IMR-90 (cell line): ENCODE measurements around the gene CAND2. TPM values are rescaled to one million over a fixed set of nuclear protein-coding genes. Genes with fewer than 3 reads are reported as not detected.
A peak's percentile ranks its signal among the peaks of the same experiment; 100 is the strongest.

Experiments used
- ATAC-seq: fragments of 200-7000 bp; cut with Tn5 transposase; 2 replicates; pipeline ENCODE4 v1.9.1; 2020; ENCODE audit warnings: low read depth, mild to moderate bottlenecking, moderate library complexity
- BruUV-seq: library from RNA; stranded (reverse); fragments of 400-500 nt; replicated peaks from 2 replicates; lab custom pipeline; 2021; lab: Mats Ljungman, UMichigan
- CTCF ChIA-PET: fragments of 300-600 bp; formaldehyde crosslinking; extraction: SDS; loops from one replicate; lab custom pipeline; 2021; ENCODE audit warnings: antibody characterized with exemption; lab: Yijun Ruan, JAX
- POLR2A ChIA-PET: fragments of 300-600 bp; sonication (Branson Sonifier 250); formaldehyde crosslinking; loops from one replicate; lab custom pipeline; 2022; ENCODE audit warnings: antibody characterized with exemption; ENCODE audit not compliant: unreplicated experiment; lab: Charles Lee
- DNase-seq: peaks from one replicate; pipeline ENCODE4 v3.0.0; 2013
- H2AFZ ChIP-seq: replicated peaks from 2 replicates; pipeline ENCODE3; 2013; ENCODE audit warnings: low read length, mild to moderate bottlenecking; ENCODE audit not compliant: poor library complexity
- H2AK5ac ChIP-seq: 2 replicates; pipeline ENCODE4 v1.6.1; 2013; ENCODE audit warnings: low read depth, low read length, inconsistent platforms
- H2AK9ac ChIP-seq: replicated peaks from 2 replicates; pipeline ENCODE3; 2013; ENCODE audit warnings: mild to moderate bottlenecking, low read depth, low read length, moderate library complexity; ENCODE audit not compliant: poor library complexity
- H2BK120ac ChIP-seq: 2 replicates; pipeline ENCODE4 v1.6.1; 2013; ENCODE audit warnings: low read depth, low read length, inconsistent platforms
- H2BK15ac ChIP-seq: 3 replicates; pipeline ENCODE4 v1.6.1; 2013; ENCODE audit warnings: low read depth, low read length, inconsistent platforms
- H2BK20ac ChIP-seq: 2 replicates; pipeline ENCODE4 v1.6.1; 2013; ENCODE audit warnings: low read depth, mild to moderate bottlenecking, inconsistent platforms, low read length, moderate library complexity
- H2BK5ac ChIP-seq: 2 replicates; pipeline ENCODE4 v1.6.1; 2013; ENCODE audit warnings: mild to moderate bottlenecking, low read depth, low read length, inconsistent platforms; ENCODE audit not compliant: poor library complexity, severe bottlenecking
- H3K14ac ChIP-seq: replicated peaks from 2 replicates; pipeline ENCODE4 v1.6.1; 2013; ENCODE audit warnings: low read depth, low read length, inconsistent platforms
- H3K18ac ChIP-seq: 2 replicates; pipeline ENCODE4 v1.6.1; 2013; ENCODE audit warnings: low read depth, low read length, control low read depth
- H3K23ac ChIP-seq: 2 replicates; pipeline ENCODE4 v1.6.1; 2013; ENCODE audit warnings: low read depth, low read length, inconsistent platforms
- H3K27ac ChIP-seq: 2 replicates; pipeline ENCODE4 v1.5.1; 2013; ENCODE audit warnings: mild to moderate bottlenecking, control low read depth, low read length; ENCODE audit not compliant: insufficient read depth
- H3K27me3 ChIP-seq: 2 replicates; pipeline ENCODE4 v1.6.1; 2013; ENCODE audit warnings: low read length; ENCODE audit not compliant: control insufficient read depth, insufficient read depth
- H3K36me3 ChIP-seq: 2 replicates; pipeline ENCODE4 v1.6.1; 2013; ENCODE audit warnings: low read length, mixed read lengths; ENCODE audit not compliant: control insufficient read depth, insufficient read depth
- H3K4ac ChIP-seq: 2 replicates; pipeline ENCODE4 v1.6.1; 2013; ENCODE audit warnings: low read depth, low read length, inconsistent platforms
- H3K4me1 ChIP-seq: 2 replicates; pipeline ENCODE4 v1.6.1; 2013; ENCODE audit warnings: low read length, mixed read lengths; ENCODE audit not compliant: control insufficient read depth, insufficient read depth
- H3K4me2 ChIP-seq: 2 replicates; pipeline ENCODE4 v1.6.1; 2013; ENCODE audit warnings: low read depth, mild to moderate bottlenecking, control low read depth, low read length, moderate library complexity
- H3K4me3 ChIP-seq: 2 replicates; pipeline ENCODE4 v1.5.1; 2013; ENCODE audit warnings: low read depth, mild to moderate bottlenecking, control low read depth, low read length, moderate library complexity; ENCODE audit not compliant: insufficient read depth
- H3K56ac ChIP-seq: 2 replicates; pipeline ENCODE4 v1.6.1; 2013; ENCODE audit warnings: low read length, inconsistent platforms; ENCODE audit not compliant: insufficient read depth; ENCODE audit errors: extremely low read depth
- H3K79me1 ChIP-seq, 2 experiments: 2 replicates each; pipeline ENCODE4 v1.6.1; 2013; ENCODE audit warnings: low read length in 2 of 2, inconsistent platforms in 1 of 2, low read depth in 1 of 2
- H3K9ac ChIP-seq: 2 replicates; pipeline ENCODE4 v1.6.1; 2013; ENCODE audit warnings: low read depth, low read length, control low read depth
- H3K9me1 ChIP-seq: 2 replicates; pipeline ENCODE4 v1.6.1; 2013; ENCODE audit warnings: low read length, inconsistent platforms; ENCODE audit not compliant: insufficient read depth
- H3K9me3 ChIP-seq: 2 replicates; pipeline ENCODE4 v1.6.1; 2013; ENCODE audit warnings: low read length; ENCODE audit not compliant: control insufficient read depth, insufficient read depth
- H4K20me1 ChIP-seq: 2 replicates; pipeline ENCODE4 v1.6.1; 2013; ENCODE audit warnings: low read length, inconsistent platforms; ENCODE audit not compliant: insufficient read depth
- H4K5ac ChIP-seq: 2 replicates; pipeline ENCODE4 v1.6.1; 2013; ENCODE audit warnings: mild to moderate bottlenecking, low read depth, low read length, control low read depth
- H4K8ac ChIP-seq, 2 experiments: 2 replicates each; pipeline ENCODE4 v1.6.1; 2013; ENCODE audit warnings: low read depth in 2 of 2, low read length in 2 of 2, control low read depth in 1 of 2, inconsistent platforms in 1 of 2
- H4K91ac ChIP-seq: 2 replicates; pipeline ENCODE4 v1.6.1; 2013; ENCODE audit warnings: low read depth, low read length, inconsistent platforms; ENCODE audit not compliant: insufficient read depth
- BHLHE40 ChIP-seq: fragments of 150-350 bp; IDR thresholded peaks from 2 replicates; pipeline ENCODE4 v1.6.1; 2016; ENCODE audit warnings: mild to moderate bottlenecking, low read depth, low read length
- CEBPB ChIP-seq: IDR thresholded peaks from 2 replicates; pipeline ENCODE4 v1.6.1; 2012; ENCODE audit warnings: low read depth, low read length, improper control_type of control experiment
- CHD1 ChIP-seq: IDR thresholded peaks from 2 replicates; pipeline ENCODE4 v1.6.1; 2012; ENCODE audit warnings: low read depth, low read length, improper control_type of control experiment
- CTCF ChIP-seq: conservative IDR thresholded peaks from 2 replicates; pipeline ENCODE4 v1.5.1; 2012; ENCODE audit warnings: mild to moderate bottlenecking, low read depth, low read length, improper control_type of control experiment
- ELK1 ChIP-seq: fragments of 150-350 bp; IDR thresholded peaks from 2 replicates; pipeline ENCODE4 v1.6.1; 2016; ENCODE audit warnings: low read depth, mild to moderate bottlenecking, low read length, moderate library complexity, borderline replicate concordance
- FOS ChIP-seq: fragments of 150-350 bp; IDR thresholded peaks from 2 replicates; pipeline ENCODE4 v1.6.1; 2016; ENCODE audit warnings: low read depth, low read length
- MAFK ChIP-seq: IDR thresholded peaks from 2 replicates; pipeline ENCODE4 v1.6.1; 2012; ENCODE audit warnings: low read depth, low read length, improper control_type of control experiment
- MAZ ChIP-seq: IDR thresholded peaks from 2 replicates; pipeline ENCODE4 v1.6.1; 2012; ENCODE audit warnings: low read depth, mild to moderate bottlenecking, low read length, improper control_type of control experiment, moderate library complexity, borderline replicate concordance
- MXI1 ChIP-seq: IDR thresholded peaks from 2 replicates; pipeline ENCODE4 v1.6.1; 2012; ENCODE audit warnings: low read depth, mild to moderate bottlenecking, low read length, moderate library complexity, borderline replicate concordance
- NFE2L2 ChIP-seq: fragments of 150-350 bp; IDR thresholded peaks from 2 replicates; pipeline ENCODE4 v1.6.1; 2016; ENCODE audit warnings: low read depth, mild to moderate bottlenecking, low read length
- POLR2A ChIP-seq: IDR thresholded peaks from 2 replicates; pipeline ENCODE4 v1.6.1; 2012; ENCODE audit warnings: mild to moderate bottlenecking, low read depth, low read length
- RAD21 ChIP-seq: IDR thresholded peaks from 2 replicates; pipeline ENCODE4 v1.6.1; 2012; ENCODE audit warnings: low read length, improper control_type of control experiment
- RCOR1 ChIP-seq: IDR thresholded peaks from 2 replicates; pipeline ENCODE4 v1.6.1; 2012; ENCODE audit warnings: mild to moderate bottlenecking, low read length, improper control_type of control experiment; ENCODE audit not compliant: insufficient replicate concordance
- RFX5 ChIP-seq: IDR thresholded peaks from 2 replicates; pipeline ENCODE4 v1.8.0; 2012; ENCODE audit warnings: low read depth, mild to moderate bottlenecking, low read length, moderate library complexity
- SMC3 ChIP-seq: fragments of 150-350 bp; IDR thresholded peaks from 2 replicates; pipeline ENCODE4 v1.6.1; 2016; ENCODE audit warnings: low read depth, mild to moderate bottlenecking, antibody characterized with exemption, low read length, moderate library complexity
- USF2 ChIP-seq: fragments of 150-350 bp; IDR thresholded peaks from 2 replicates; pipeline ENCODE4 v1.6.1; 2017; ENCODE audit warnings: mild to moderate bottlenecking, antibody characterized with exemption, low read length, low read depth
- WGBS, 2 experiments: methylation state at CpG; one replicate each; pipeline versions ENCODE4 v1.1.5 to v1.1.7; 2013; ENCODE audit warnings: missing lambda C conversion rate in 2 of 2; ENCODE audit not compliant: insufficient read length in 1 of 2; ENCODE audit errors: extremely low coverage in 2 of 2; 5-methylcytosine and 5-hydroxymethylcytosine counted together
- dilution Hi-C: fragments of 300-500 bp; cut with HindIII; formaldehyde crosslinking; loops from one replicate; pipeline ENCODE4 v1.14.3; 2018; ENCODE audit warnings: low sequenced_read_pairs; ENCODE audit not compliant: unreplicated experiment
- in situ Hi-C: fragments of 300-500 bp; cut with MboI; formaldehyde crosslinking; loops from 3 replicates; pipeline ENCODE4 v1.14.3; 2019; ENCODE audit warnings: low sequenced_read_pairs, inconsistent platforms, mixed read lengths
- intact Hi-C: fragments of 100-400 bp; cut with micrococcal nuclease; formaldehyde crosslinking; loops from 2 replicates; pipeline ENCODE4 v1.10.0; 2022
- polyA plus RNA-seq, 3 experiments: library from polyadenylated mRNA; depleted of rRNA; stranded (reverse); fragments of >200 nt; gene quantifications; 2 replicates each; pipeline ENCODE4 v1.2.3, GENCODE V29; 2012; ENCODE audit warnings: low replicate concordance in 1 of 3
- total RNA-seq: library from RNA; depleted of rRNA; stranded (reverse); fragments of >200 nt; gene quantifications from 2 replicates; pipeline ENCODE4 v1.2.3, GENCODE V29; 2012

Gene CAND2
- total and polyA plus RNA-seq, 2 of the 4 experiments (the other 2 are of a cell fraction) = 2.9 to 4.9 TPM

DNA sequence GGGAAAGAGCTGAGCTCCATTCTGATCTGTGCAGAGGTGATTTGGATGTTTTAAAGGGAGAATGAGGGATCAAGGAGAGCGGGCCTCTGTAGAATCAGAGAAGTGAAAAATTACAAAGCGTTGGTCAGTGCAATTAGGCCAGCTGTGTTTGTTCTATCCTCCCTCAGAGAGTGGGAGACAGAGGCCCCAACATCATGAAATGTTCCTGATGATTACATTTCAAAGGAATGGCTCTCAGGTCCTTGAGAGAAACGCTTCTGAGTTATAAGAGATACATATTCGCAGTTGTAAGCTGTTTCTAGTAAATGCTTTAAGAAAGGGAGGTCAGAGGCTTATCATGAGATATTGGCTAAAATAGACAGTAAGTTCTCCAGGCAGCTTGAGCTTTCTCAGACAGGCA is 15.7 kb upstream of the CAND2 start:
- no peak overlapping the region for H4K8ac ChIP-seq
- TF ChIP-seq FOS = no peak
- no peak for TF ChIP-seq POLR2A
- TF ChIP-seq RCOR1 = no peak
- no peak for TF ChIP-seq RFX5
- no peak for TF ChIP-seq MAZ
- TF ChIP-seq ELK1 = no peak
- TF ChIP-seq SMC3 = no peak
- no peak for TF ChIP-seq NFE2L2
- TF ChIP-seq CHD1 = no peak
- TF ChIP-seq MAFK = no peak
- TF ChIP-seq RAD21 = no peak
- TF ChIP-seq CEBPB = no peak
- TF ChIP-seq MXI1 = no peak
- TF ChIP-seq CTCF = no peak
- TF ChIP-seq BHLHE40 = no peak
- no peak for TF ChIP-seq USF2
- no peak overlapping the region for H4K91ac ChIP-seq
- WGBS, 2 experiments = no CpG with 5 or more reads among the region's 4 CpGs
- ChIA-PET POLR2A (interaction anchor here (0.5 kb wide), 1 partner anchor 20 kb away, joined by 6 read pairs; no protein-coding TSS in a partner anchor), CTCF (interaction anchor here (0.6 to 1.0 kb wide), 2 partner anchors 14 to 61 kb away, joined by 3 to 4 read pairs; partner anchors contain the start of gene RPL32)
- H3K79me1 ChIP-seq = no peaks in the 10 kb centered on the region
- H3K4me3 ChIP-seq = no peak overlapping the region
- no peaks in the 10 kb centered on the region for H3K9me1 ChIP-seq
- H3K18ac ChIP-seq = peak overlapping the region; percentile 73; the same call in 1 of the 2 replicates
- H2BK120ac ChIP-seq = no peak overlapping the region
- peak overlapping the region; percentile 14; the same call in 1 of the 2 replicates for H3K9ac ChIP-seq
- dilution Hi-C loops = no loop called here
- peak overlapping the region; percentile 45; the same call in 1 of the 2 replicates for H3K27ac ChIP-seq
- peaks cover 3% of the 10 kb centered on the region for H3K27me3 ChIP-seq
- intact Hi-C loops = no loop called here
- no peak overlapping the region for H3K23ac ChIP-seq
- DNase-seq (peak; percentile 77), ATAC-seq (peak; percentile 84)
- H2BK20ac ChIP-seq = no peak overlapping the region
- H3K4me2 ChIP-seq = peak overlapping the region; percentile 46; the same call in 1 of the 2 replicates
- no peak overlapping the region for H2AK9ac ChIP-seq
- H2BK15ac ChIP-seq = no peak overlapping the region
- H4K20me1 ChIP-seq = no peaks in the 10 kb centered on the region
- no peak overlapping the region for H3K4ac ChIP-seq
- no peak overlapping the region for H4K5ac ChIP-seq
- BruUV-seq = no TSS peak
- in situ Hi-C loops = no loop called here
- H3K4me1 ChIP-seq = peaks cover 5% of the 10 kb centered on the region; the same call in 1 of the 2 replicates
- H3K56ac ChIP-seq = no peak overlapping the region
- H3K9me3 ChIP-seq = no peaks in the 10 kb centered on the region
- H3K36me3 ChIP-seq = no peaks in the 10 kb centered on the region
- H2AK5ac ChIP-seq = no peak overlapping the region
- no peak overlapping the region for H2AFZ ChIP-seq
- H3K14ac ChIP-seq = no peak overlapping the region
- H2BK5ac ChIP-seq = peak overlapping the region; percentile 76
